M059J (cell line): ENCODE measurements around the gene TAS2R13. TPM values are rescaled to one million over a fixed set of nuclear protein-coding genes. Genes with fewer than 3 reads are reported as not detected.

Experiments used
- DNase-seq: peaks from one replicate; pipeline ENCODE4 v3.0.0-alpha.2; 2012; ENCODE audit warnings: low read depth
- total RNA-seq: library from RNA; depleted of rRNA; stranded (reverse); fragments of >200 nt; shearing (Covaris generic); gene quantifications from 2 replicates; pipeline ENCODE4 v1.2.3, GENCODE V29; 2014; rRNA removed

Gene TAS2R13
- total RNA-seq, 1 experiment from 2014 or later = not detected

DNA sequence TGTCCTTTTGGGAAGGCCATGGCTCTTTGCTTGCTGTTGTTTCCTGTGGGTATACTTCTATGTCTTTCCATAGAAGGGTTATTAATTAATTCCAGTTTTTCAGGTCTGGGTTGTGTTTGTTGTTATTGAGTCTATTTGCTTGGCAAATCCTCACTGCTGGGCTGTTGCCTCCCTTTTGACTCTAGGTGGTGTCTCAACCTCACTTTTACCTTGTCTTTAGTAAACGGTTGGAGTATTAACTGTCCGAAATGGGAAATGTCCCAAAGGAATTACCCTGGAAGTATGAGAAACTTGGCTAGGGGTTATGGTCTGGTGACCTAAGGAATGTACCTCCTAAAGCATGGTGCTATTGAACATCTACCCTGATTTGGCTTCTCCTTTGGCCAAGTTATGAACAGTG, 42.0 kb downstream of the TAS2R13 start:
- no peak for DNase-seq

DNA sequence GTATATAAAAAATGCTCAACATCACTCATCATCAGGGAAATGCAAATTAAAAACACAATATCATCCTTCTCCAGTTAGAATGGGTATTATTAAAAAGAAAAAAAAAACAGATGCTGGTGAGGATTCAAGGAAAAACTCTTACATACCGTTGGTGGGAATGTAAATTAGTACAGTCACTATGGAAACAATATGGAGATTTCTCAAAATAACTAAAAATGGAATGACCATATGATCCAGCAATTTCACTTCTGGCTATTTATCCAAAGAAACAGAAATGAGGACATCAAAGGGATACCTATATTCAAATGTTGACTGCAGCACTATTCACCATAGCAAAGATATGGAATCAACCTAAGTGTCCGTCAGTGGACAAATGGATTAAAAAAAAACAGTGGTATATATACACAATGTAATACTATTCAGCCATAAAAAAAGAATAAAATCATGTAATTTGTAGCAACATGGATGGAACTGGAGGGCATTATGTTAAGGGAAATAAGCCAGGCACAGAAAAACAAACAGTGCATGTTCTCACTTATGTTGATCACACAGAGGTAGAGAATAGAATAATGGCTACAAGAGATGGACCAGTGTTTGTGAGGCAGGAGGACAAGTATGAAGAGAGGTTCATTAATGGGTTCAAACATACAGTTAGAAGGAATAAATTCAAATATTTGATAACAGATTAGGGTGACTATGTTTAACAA, 45.7 kb downstream of the TAS2R13 start:
- no peak for DNase-seq

- DNase-seq = peak; percentile 52
Observed at GRCh38 chr12:10861366-10861765, 48.0 kb downstream of the TAS2R13 start.

Other genes starting within 250 kb of the TAS2R13 start
- 1.6 and 5.9 TPM in 2 replicates for gene STYK1, start 235.5 kb downstream of the TAS2R13 start, total RNA-seq
- gene YBX3, start 186.2 kb downstream of the TAS2R13 start, total RNA-seq = 44.7 and 46.6 TPM in 2 replicates
- not detected in 2 replicates for gene TAS2R7, start 106.9 kb downstream of the TAS2R13 start, total RNA-seq
- not detected in 2 replicates for gene TAS2R8, start 102.3 kb downstream of the TAS2R13 start, total RNA-seq
- not detected in 2 replicates for gene TAS2R9, start 99.4 kb downstream of the TAS2R13 start, total RNA-seq
- gene TAS2R10, start 83.2 kb downstream of the TAS2R13 start, total RNA-seq = not detected in 2 replicates
- gene PRR4, start 60.1 kb downstream of the TAS2R13 start, total RNA-seq = not detected in 2 replicates
- 3.6 and 14.5 TPM in 2 replicates for gene PRH1, start 25.3 kb downstream of the TAS2R13 start, total RNA-seq
- not detected in 2 replicates for gene PRH2, start 19.7 kb upstream of the TAS2R13 start, total RNA-seq
- 0.34 and 0.89 TPM in 2 replicates for gene TAS2R14, start 29.7 kb upstream of the TAS2R13 start, total RNA-seq
- 0.25 TPM in 1 of 2 replicates, not detected in the other for gene TAS2R50, start 77.3 kb upstream of the TAS2R13 start, total RNA-seq
- gene TAS2R20, start 88.7 kb upstream of the TAS2R13 start, total RNA-seq = 0.07 TPM in 1 of 2 replicates, not detected in the other
- gene TAS2R19, start 113.1 kb upstream of the TAS2R13 start, total RNA-seq = 0.22 TPM in 1 of 2 replicates, not detected in the other
- gene TAS2R31, start 121.8 kb upstream of the TAS2R13 start, total RNA-seq = 0.12 and 0.27 TPM in 2 replicates
- gene TAS2R46, start 152.7 kb upstream of the TAS2R13 start, total RNA-seq = not detected in 2 replicates
- gene TAS2R43, start 182.8 kb upstream of the TAS2R13 start, total RNA-seq = 0.25 TPM in 1 of 2 replicates, not detected in the other
- gene TAS2R30, start 225.1 kb upstream of the TAS2R13 start, total RNA-seq = 0.89 TPM in 1 of 2 replicates, not detected in the other